NCI-H2196 treated with DMSO at 0.1 percent for 48 hours (cell line): ENCODE data around the gene NFATC2.

Experiments
- DNase-seq: peaks from one replicate; lab custom pipeline; 2025; ENCODE audit not compliant: unreplicated experiment; lab: John Stamatoyannopoulos, UW

NFATC2 gene

GRCh38 chr20:51417250-51418136 lies 125.0 kb downstream of the NFATC2 start:
- DNase-seq, result no peak

DNA sequence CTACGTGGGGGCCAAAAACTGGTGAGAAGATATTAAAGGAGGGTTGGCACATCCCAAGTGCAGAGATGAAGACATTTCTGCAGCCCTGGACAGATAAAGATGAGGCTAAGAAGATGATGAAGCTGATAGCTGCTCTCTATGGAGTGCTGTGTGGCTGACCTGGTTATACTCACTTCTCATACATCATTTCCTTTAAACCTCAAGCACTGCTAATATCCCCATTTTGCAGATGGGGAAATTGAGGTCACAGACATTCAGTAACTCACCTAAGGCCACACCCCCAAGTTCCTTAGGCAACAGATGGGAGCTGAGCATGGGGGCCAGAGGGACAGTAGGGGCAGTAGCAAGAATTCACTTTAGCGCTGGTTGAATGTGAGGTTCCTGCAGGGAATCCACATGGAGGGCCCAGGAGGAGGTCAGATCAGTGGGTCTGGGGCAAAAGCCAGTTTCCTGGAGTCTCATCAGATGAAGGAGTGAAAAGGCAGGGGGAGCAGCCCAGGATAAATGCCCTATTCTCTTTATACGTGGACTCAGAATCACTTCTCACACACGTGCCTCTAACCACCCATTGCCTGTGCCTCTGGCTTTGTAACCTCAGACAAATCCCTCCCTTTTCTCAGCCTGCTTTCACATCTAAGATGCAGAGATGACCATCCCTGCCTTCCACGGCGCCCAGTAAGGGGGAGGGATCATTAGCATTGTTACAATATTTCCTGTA lies 125.8 kb downstream of the NFATC2 start:
- no peak for DNase-seq

GRCh38 chr20:51413857-51414256 lies 128.7 kb downstream of the NFATC2 start:
- no peak for DNase-seq

DNA sequence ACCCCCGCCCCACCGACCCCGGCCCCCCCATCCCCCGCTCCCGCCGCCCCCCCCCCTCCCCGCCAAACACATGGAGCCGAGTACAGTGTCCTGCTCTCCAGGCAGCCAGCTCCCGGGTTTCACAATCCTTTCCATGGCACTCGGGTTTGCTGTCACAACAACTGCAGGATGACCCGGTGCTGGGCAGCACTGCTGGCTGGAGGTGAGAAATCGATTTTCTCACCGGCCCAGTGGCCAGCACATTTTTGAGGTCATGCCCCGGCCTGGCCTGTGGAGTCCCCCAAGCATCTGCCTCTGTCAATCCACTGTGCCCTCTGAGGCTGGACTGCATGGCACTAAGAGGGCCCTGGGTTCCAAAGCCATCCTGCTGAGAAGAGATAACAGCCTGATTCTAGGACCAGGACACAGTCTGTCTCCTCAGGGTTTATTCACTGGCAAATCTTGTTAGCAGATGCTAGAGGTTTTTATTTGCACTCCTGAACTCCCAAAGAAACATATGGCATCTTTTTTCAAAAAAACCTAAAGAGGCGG lies 129.5 kb downstream of the NFATC2 start:
- DNase-seq, result no peak

DNA sequence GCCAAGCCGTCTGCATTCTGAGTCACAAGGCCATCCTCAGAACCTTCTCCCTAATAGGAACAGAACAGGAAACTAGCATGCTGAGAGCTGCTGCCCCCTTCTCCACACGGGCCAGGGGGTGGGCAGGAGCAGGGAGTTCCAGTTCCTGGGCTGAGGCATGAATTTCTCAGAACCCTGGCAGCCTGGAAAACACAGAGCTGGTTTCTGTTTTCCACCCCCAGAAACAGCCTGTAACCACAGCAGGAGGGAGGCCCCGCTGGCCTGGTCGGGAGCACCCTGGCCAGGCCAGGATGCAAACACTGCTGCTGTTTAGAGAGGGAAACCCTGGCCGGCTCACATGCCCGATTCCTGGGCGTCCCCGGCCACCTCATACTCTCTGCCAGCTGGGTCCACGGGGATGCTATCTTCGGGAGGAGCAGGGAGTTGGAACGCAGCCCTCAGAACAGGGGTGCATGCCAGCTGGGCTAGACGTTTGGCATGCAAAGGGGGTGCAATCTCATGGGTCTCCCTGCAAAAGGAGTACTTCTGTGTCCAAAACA lies 130.1 kb downstream of the NFATC2 start:
- no peak for DNase-seq

GRCh38 chr20:51411870-51412269 lies 130.6 kb downstream of the NFATC2 start:
- DNase-seq, result no peak

- DNase-seq, result no peak
Measured at GRCh38 chr20:51410586-51411325, 131.8 kb downstream of the NFATC2 start.

DNA sequence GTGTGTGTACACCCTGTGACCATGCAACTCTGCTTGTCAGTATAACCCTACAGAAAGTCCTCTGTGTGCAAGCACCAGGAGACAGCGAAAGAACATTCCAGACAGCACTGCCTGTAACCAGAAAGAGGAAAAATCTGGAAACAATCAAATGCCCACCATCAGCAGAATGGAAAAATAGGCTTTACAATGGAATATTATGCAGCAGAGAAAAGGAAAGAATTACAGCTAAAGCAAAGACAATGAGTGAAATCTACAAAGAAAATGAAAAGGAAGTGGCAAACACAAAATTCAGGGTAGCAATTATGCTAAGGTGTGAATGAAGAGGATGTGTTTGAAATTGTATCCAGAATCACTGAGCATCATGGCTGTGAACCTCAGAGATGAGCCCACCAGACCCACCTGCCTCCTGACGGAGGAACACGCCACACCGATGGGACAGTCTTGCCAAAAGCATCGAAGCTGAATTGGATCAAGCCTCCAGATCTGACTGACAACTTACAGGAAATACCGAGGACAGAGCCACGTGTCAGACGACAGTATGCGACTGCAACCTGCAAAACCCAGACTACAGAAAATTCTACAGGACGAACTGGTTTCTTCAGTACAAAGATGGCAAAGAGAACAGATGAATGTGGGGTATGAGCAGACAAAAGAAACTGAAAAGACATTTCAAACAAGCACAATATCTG lies 133.2 kb downstream of the NFATC2 start:
- DNase-seq, result no peak

GRCh38 chr20:51404297-51405060 lies 138.0 kb downstream of the NFATC2 start:
- no peak for DNase-seq

DNA sequence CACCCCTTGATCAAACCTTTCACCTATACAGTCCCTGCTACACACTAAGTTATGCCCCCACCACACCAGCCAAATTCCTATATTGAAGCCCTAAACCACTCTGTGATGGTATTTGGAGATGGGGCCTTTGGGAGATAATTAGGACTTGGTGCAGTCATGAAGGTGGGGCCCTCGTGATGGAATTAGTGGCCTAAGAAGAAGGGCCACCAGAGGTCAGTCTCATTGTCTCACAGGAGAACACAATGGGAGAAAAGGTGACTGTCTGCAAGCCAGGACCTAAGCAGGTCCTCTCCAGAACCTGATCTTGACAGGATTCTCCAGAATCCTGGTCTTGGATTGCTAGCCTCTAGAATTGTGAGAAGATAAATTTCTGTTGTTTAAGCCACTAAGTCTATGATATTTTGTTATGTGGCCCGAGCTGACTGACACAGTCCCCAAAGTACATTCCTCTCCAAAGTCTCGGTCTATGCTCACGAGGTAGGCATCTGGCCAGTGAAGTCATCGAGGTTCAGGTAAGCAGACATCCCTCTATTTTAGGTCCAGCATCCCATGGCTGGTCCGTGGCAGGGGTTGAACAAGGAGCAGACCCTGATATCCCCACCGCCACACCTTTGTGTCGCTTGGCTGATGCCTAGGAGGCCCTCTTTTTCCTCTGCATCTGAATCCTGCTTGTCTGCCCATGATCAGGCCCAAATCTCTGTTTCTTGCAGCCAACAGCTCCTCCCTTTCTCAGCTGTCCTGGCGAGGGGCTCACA lies 138.9 kb downstream of the NFATC2 start:
- DNase-seq, result no peak

GRCh38 chr20:51402201-51402600 lies 140.3 kb downstream of the NFATC2 start:
- no peak for DNase-seq

GRCh38 chr20:51401496-51401895 lies 141.0 kb downstream of the NFATC2 start:
- no peak for DNase-seq

DNA sequence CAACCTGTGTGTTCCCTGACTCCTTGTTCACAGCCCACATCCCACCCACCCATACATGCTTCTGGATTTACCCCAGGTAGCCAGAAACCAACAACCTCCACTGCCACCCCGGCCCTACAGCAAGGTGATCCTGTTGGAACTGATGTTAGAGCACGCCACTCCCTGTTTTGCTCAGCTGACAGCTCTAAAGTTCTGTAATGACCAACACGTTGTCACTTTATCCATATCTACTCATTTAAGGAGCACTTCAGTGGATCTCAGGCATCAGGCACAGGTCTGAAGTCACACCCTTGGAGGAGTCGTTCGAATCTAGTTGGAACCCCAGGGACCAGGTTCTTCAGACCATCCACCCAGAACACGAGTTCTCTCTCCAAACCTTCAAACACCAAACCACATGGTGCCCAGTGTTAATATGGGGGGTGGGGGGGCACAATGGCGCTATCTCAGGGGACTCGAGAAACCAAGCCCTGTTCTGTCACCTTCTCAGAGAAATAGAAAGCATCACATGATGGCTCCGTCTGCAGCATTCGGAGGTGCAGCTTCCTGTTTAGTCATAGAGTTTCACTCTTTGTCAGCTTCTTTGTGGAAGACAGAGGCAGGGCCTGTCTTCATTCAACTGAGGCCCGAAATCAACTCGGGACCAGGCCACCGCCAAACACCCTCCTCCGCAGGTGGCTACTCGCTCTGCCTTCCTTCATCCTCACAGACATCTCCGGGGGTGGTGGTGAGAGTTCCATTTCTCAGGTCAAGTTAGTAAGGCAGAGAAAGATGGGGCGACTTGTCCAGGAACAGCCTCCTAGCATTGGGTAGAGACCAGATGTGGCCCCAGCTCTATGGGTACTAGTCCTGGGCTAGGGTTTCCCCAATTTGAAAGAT lies 142.2 kb downstream of the NFATC2 start:
- DNase-seq, result no peak

- no peak for DNase-seq
Measured at GRCh38 chr20:51399006-51399890, 143.3 kb downstream of the NFATC2 start.

DNA sequence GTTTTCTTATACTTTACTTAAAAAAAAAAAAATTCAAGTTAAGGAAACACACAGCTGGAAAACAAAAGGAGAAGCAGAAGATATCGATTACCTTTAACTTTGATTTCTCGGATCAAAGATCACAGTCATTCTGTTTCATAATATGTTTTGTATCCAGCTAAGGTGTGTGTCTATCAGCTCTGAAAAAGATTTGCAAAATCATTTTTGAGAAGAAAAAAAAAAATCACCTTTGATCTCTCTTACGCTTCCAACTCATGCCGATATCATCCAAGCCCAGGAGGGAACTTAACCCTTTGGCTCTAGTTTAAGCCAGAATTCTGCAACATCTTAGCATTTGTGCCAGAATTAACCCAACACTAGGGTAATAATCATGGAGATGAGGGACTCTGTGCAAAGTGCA lies 144.0 kb downstream of the NFATC2 start:
- DNase-seq, result no peak

GRCh38 chr20:51398083-51398482 lies 144.4 kb downstream of the NFATC2 start:
- DNase-seq, result no peak

DNA sequence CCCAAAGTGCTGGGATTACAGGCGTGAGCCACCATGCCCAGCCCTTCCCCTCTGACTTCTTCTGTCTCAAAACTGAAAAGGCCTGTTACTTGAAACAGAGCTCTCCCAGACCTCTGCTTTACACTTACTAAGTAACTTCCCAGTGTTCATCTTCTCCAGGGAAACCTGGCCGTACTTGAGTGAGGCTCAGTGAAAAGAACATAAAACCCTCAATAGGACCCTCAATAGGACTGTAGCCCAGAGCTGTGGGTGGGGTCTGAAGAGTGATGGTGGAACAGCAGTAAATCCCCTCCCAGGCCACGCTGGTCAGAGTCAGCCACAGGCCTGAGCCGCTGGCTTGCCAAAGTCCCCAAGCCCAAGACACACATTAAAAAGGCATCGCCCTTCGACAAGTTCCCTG lies 145.4 kb downstream of the NFATC2 start:
- no peak for DNase-seq
